Esophagus squamous epithelium (tissue), 5 donors: ENCODE results near the gene ATXN7L2. TPM values are rescaled to one million over a fixed set of nuclear protein-coding genes. Genes with fewer than 3 reads are reported as not detected.

ENCODE experiments used
- DNase-seq: peaks from one replicate; lab custom pipeline; 2025; lab: John Stamatoyannopoulos, UW
- H3K27ac ChIP-seq, 4 donors: fragments of 200-600 bp; sonication (generic); one replicate each; pipeline ENCODE4 v1.5.1; 2016 to 2019; ENCODE audit warnings: mild to moderate bottlenecking in 1 of 4
- H3K27me3 ChIP-seq, 4 donors: fragments of 200-600 bp; sonication (generic); 1 replicate in 3 of 4; 2 replicates in 1 of 4; pipeline versions ENCODE4 v1.5.1 to v1.6.0; 2017 to 2021; ENCODE audit warnings: antibody characterized with exemption in 1 of 4
- H3K36me3 ChIP-seq, 3 donors: fragments of 200-600 bp; sonication (generic); one replicate each; pipeline ENCODE4 v1.5.1; 2016 to 2019
- H3K4me1 ChIP-seq, 3 donors: fragments of 200-600 bp; sonication (generic); one replicate each; pipeline ENCODE4 v1.5.1; 2017 to 2019
- H3K4me3 ChIP-seq, 4 donors: fragments of 200-600 bp; sonication (generic); 1 replicate in 3 of 4; 2 replicates in 1 of 4; pipeline ENCODE4 v1.5.1; 2016 to 2019; ENCODE audit warnings: mild to moderate bottlenecking in 2 of 4, moderate library complexity in 1 of 4
- H3K9me3 ChIP-seq, 3 donors: fragments of 200-600 bp; sonication (generic); one replicate each; pipeline ENCODE4 v1.5.1; 2016 to 2019
- POLR2A ChIP-seq, 4 donors: fragments of 450-650 bp; IDR thresholded peaks; one replicate each; pipeline ENCODE4 v1.6.1; 2017; ENCODE audit warnings: antibody characterized with exemption in 4 of 4, mild to moderate bottlenecking in 4 of 4, moderate library complexity in 3 of 4
- WGBS, 2 donors: methylation state at CpG; one replicate each; pipeline ENCODE4 v1.1.5; 2018; 5-methylcytosine and 5-hydroxymethylcytosine counted together
- intact Hi-C: fragments of 100-400 bp; cut with DNase I; formaldehyde crosslinking; loops from one replicate; pipeline ENCODE4 v1.15.0; 2022
- total RNA-seq, 4 donors: library from RNA; depleted of rRNA; stranded (reverse); fragments of >200 nt; gene quantifications; one replicate each; pipeline ENCODE4 v1.1.0, GENCODE V29; 2016
- TF ChIP-seq, protein P1 (sequence below), 6 experiments: fragments of 450-650 bp in 4 of 6; fragments of 200-600 bp in 2 of 6; sonication (generic) in 2 of 6; IDR thresholded peaks; one replicate each; pipeline ENCODE4 v1.5.1; 2016 to 2019; ENCODE audit warnings: antibody characterized with exemption in 6 of 6, mild to moderate bottlenecking in 4 of 6, moderate library complexity in 4 of 6
- donor health status: DM: yes; HTN: yes; CAD: no.

ATXN7L2 gene
- total RNA-seq, 4 donors from 2014 or later: 2.1 to 5.9 (median 3.8) TPM

DNA sequence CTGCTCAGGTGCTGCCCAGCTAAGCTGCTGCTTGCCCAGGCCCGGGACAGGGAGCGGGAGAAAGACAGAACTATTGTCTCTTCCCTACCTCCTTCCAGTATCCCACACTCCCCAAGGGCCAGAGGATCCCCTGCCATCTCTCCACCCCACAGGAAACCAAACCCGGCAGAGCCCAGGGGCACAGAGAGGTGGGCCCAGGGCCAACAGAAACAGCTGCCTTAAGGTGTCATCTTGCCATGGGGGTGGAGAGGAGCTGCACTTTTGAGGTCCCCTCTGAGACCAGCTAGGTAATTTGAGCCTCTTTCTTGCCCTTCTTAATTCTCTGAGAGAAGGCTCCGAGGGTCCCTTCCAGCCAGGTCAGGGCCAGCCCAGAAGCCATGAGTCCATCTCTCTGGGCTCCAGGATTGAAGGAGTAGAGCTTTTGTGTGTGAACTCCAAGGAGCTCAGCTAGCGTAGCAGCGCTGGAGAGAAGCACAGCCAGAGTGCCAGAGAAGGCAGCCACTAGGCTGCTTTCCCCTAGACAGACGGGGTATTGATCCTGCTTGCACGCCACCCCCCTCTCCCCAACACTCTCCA is 46.3 kb downstream of the ATXN7L2 start:
- no peak overlapping the region for H3K27ac ChIP-seq
- H3K9me3 ChIP-seq: no peaks in the 10 kb centered on the region
- H3K27me3 ChIP-seq: no peaks in the 10 kb centered on the region
- WGBS, 2 donors: 76 to 94% methylated on average over 2 to 5 of the region's 8 CpGs
- intact Hi-C loops: loop anchor here (5.0 kb wide), 1 partner anchor 38 kb away; the partner anchor contains the start of gene CYB561D1
- no peaks in the 10 kb centered on the region for H3K36me3 ChIP-seq
- DNase-seq: no peak
- H3K4me1 ChIP-seq: peaks cover 0 to 18% (median 5%) of the 10 kb centered on the region in 3 donors
- TF ChIP-seq, protein P1, sequence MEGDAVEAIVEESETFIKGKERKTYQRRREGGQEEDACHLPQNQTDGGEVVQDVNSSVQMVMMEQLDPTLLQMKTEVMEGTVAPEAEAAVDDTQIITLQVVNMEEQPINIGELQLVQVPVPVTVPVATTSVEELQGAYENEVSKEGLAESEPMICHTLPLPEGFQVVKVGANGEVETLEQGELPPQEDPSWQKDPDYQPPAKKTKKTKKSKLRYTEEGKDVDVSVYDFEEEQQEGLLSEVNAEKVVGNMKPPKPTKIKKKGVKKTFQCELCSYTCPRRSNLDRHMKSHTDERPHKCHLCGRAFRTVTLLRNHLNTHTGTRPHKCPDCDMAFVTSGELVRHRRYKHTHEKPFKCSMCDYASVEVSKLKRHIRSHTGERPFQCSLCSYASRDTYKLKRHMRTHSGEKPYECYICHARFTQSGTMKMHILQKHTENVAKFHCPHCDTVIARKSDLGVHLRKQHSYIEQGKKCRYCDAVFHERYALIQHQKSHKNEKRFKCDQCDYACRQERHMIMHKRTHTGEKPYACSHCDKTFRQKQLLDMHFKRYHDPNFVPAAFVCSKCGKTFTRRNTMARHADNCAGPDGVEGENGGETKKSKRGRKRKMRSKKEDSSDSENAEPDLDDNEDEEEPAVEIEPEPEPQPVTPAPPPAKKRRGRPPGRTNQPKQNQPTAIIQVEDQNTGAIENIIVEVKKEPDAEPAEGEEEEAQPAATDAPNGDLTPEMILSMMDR (IDR thresholded peaks at IDR 0.05): no peak
- H3K4me3 ChIP-seq: no peak overlapping the region

DNA sequence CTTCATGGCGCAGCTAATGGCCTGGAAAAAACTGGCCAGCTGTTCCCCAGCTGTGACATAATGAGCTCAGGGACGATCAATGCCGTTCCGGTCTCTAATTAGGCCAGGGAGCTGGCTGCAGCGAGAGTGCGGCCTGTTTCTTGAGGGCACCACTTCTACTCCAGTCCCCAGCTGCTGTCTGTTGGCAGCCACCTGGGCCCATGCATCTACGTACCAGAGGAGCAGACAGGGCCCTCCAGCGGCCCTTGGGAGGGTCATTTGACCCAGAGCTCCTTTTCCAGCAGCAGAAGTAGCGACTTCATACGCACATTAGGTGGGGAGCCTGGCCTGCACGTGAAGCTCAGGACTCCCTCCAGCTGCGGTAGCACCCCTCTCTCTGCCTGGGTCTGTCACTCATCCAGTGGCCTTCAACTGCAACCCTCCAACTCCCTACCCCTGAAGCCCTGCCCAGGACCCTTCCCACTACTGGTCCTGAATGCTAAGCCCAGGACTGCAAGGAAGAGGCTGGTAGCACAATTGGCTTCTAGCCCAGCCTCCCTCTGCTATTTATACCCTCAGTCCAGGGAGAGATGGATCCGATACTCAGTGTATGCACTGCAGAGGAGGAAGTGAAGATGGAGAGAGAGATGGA is 46.9 kb downstream of the ATXN7L2 start:
- TF ChIP-seq, protein P1 (IDR thresholded peaks at IDR 0.05): no peak
- no peak for TF ChIP-seq POLR2A (IDR thresholded peaks at IDR 0.05)
- H3K4me3 ChIP-seq: no peak overlapping the region
- DNase-seq: no peak
- intact Hi-C loops: loop anchor here (5.0 kb wide), 1 partner anchor 38 kb away; the partner anchor contains the start of gene CYB561D1
- no peaks in the 10 kb centered on the region for H3K9me3 ChIP-seq
- H3K27ac ChIP-seq: no peak overlapping the region
- no peaks in the 10 kb centered on the region for H3K27me3 ChIP-seq
- H3K36me3 ChIP-seq: no peaks in the 10 kb centered on the region
- H3K4me1 ChIP-seq: peaks cover 0 to 18% (median 5%) of the 10 kb centered on the region in 3 donors
- 76 to 85% methylated on average over 11 to 12 of the region's 13 CpGs for WGBS, 2 donors

DNA sequence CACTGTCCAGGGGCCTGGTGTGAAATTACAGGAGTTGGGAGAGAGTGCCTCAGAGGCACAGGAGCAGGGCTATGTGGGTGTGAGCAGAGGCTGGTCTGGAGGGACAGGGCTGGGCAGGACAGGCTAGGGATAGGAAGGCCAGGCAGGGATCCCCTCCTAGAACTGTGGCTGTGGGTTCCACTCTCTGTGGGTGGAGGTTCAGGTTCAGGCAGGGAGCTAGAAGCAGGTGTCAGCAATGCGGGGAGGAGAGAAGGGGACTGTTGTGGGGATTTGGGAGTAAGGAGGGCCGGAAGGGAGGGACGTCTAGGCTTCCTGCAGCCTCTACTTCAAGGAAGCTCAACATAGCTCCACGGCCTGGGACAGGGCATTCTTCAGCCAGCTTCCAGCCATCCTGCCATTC is 47.7 kb downstream of the ATXN7L2 start:
- Histone ChIP-seq H3K4me1 (peaks cover 0 to 24% (median 5%) of the 10 kb centered on the region in 3 donors), H3K27ac (no peak overlapping the region), H3K4me3 (no peak overlapping the region), H3K9me3 (no peaks in the 10 kb centered on the region), H3K27me3 (no peaks in the 10 kb centered on the region), H3K36me3 (no peaks in the 10 kb centered on the region)
- WGBS, 2 donors: 76% methylated on average over 4 of the region's 4 CpGs; no CpG with 5 or more reads in 1 of the 2 donors
- no peak for DNase-seq
- intact Hi-C loops: loop anchor here (5.0 kb wide), 1 partner anchor 39 kb away; the partner anchor contains the start of gene CYB561D1
- no peak for TF ChIP-seq POLR2A (IDR thresholded peaks at IDR 0.05)

DNA sequence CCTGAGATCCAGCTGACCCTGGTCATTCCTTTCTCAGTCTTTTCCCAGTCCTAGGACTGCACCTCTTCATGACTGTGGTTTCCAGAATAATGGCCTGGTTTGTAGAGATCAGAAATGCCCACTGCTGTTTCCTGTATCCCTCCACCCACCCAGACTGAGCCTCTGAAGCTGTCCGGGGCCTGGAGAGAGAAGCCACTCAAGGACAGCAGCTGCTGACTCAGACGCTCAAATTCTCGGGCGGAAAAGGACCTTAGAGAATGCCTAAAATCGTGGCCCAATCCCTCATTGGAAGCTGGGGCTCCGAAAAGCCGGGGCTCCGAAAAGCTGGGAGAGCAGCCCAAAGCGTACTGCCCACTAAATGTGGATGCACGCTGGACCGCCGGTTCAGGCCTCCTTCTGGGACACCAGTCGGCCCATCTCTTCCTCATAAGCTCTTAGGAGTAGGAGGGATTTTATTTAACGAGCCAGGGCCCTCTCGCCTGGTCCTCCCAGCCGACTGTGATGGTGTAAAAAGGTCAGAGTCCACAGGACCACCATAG is 48.2 kb downstream of the ATXN7L2 start:
- Histone ChIP-seq H3K27ac (no peak overlapping the region), H3K4me1 (peaks cover 0 to 26% (median 5%) of the 10 kb centered on the region in 3 donors), H3K9me3 (no peaks in the 10 kb centered on the region), H3K27me3 (no peaks in the 10 kb centered on the region), H3K36me3 (no peaks in the 10 kb centered on the region), H3K4me3 (peak overlapping the region in 2 of 4 donors; percentile 14 to 39)
- no peak for DNase-seq
- intact Hi-C loops: loop anchor here (5.0 kb wide), 1 partner anchor 40 kb away; the partner anchor contains the start of gene CYB561D1
- WGBS, 2 donors: 41 to 58% methylated on average over 5 to 11 of the region's 16 CpGs
- no peak for TF ChIP-seq POLR2A (IDR thresholded peaks at IDR 0.05)

DNA sequence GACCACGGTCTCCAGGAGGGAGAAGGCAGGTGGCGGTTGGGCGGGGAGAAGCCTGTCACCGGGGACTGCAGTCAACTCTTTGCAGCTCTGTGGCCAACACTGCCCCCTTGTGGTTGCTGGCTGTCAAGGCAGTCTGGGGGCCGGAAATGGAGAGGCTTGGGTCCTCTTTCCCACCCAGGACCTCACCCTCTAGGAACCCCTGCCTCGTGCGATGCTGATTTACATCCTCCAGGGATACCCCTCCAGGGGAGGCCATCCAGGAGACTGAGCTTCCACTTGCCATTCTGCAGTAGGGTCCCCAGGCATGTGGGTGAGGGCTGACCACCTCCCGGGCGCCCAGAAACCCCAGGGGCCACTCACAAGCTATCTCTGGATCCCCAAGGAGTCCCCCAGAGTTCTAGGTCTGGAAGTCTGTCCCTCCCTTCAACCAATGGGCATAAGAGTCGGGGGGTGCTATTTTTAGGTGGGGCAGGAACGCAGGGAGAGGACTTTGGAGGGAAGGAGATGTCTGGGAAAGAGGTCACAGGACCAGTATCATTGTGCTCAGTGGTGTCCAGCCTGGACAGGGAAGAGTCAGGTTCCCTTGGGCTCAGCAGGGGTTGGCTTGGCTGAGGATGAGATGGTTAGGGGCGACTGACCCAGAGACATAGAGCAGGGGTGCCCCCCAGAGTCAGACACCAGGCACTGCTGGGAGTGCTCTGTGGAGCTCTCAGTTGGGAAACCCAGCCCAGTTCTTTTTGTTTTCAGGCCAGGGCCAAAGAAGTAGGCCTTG is 48.8 kb downstream of the ATXN7L2 start:
- no peaks in the 10 kb centered on the region for H3K9me3 ChIP-seq
- peak overlapping the region in 2 of 4 donors; percentile 14 to 39 for H3K4me3 ChIP-seq
- intact Hi-C loops: loop anchor here (5.0 kb wide), 1 partner anchor 40 kb away; the partner anchor contains the start of gene CYB561D1
- H3K4me1 ChIP-seq: peaks cover 0 to 26% (median 5%) of the 10 kb centered on the region in 3 donors
- TF ChIP-seq POLR2A (IDR thresholded peaks at IDR 0.05): no peak
- TF ChIP-seq, protein P1 (IDR thresholded peaks at IDR 0.05): peak; percentile 94 to 99 (median 98)
- no peaks in the 10 kb centered on the region for H3K27me3 ChIP-seq
- H3K36me3 ChIP-seq: no peaks in the 10 kb centered on the region
- H3K27ac ChIP-seq: peak overlapping the region; percentile 13 to 45 (median 29)
- 0 to 6% methylated on average over 1 to 8 of the region's 12 CpGs for WGBS, 2 donors
- no peak for DNase-seq
